Body of pancreas (tissue), 4 donors: ENCODE measurements around the gene KIF1A.

Source experiments
- CTCF ChIP-seq, 7 experiments: fragments of 450-650 bp in 4 of 7; fragments of 200-600 bp in 3 of 7; sonication (generic) in 3 of 7; IDR thresholded peaks; one replicate each; pipeline ENCODE4 v1.5.1; 2016 to 2019; ENCODE audit warnings: antibody characterized with exemption in 7 of 7
- POLR2A ChIP-seq, 3 donors: fragments of 450-650 bp; IDR thresholded peaks; one replicate each; pipeline ENCODE4 v1.6.1; 2016; ENCODE audit warnings: antibody characterized with exemption in 3 of 3, mild to moderate bottlenecking in 2 of 3

GRCh38 chr2:240832205-240832727 lies 12.2 kb upstream of the KIF1A start:
- no peak for TF ChIP-seq CTCF (IDR thresholded peaks at IDR 0.05)
- TF ChIP-seq POLR2A (IDR thresholded peaks at IDR 0.05): no peak
